Osteocyte (in vitro differentiated cells): ENCODE measurements around the gene CPXM1. TPM values are rescaled to one million over a fixed set of nuclear protein-coding genes. Genes with fewer than 3 reads are reported as not detected.

ENCODE experiments used
- DNase-seq: peaks from one replicate; pipeline ENCODE4 v3.0.0; 2021; ENCODE audit warnings: mixed read lengths; ENCODE audit not compliant: unreplicated experiment; ENCODE audit errors: extremely low spot score
- H3K27ac Mint-ChIP-seq: one replicate; pipeline ENCODE4 v1.8.0; 2021; ENCODE audit warnings: mild to moderate bottlenecking, mixed read lengths; ENCODE audit not compliant: unreplicated experiment
- H3K27me3 Mint-ChIP-seq: one replicate; pipeline ENCODE4 v1.8.0; 2021; ENCODE audit warnings: mixed read lengths; ENCODE audit not compliant: unreplicated experiment
- H3K36me3 Mint-ChIP-seq: one replicate; pipeline ENCODE4 v1.8.0; 2021; ENCODE audit warnings: mixed read lengths; ENCODE audit not compliant: unreplicated experiment
- H3K4me1 Mint-ChIP-seq: one replicate; pipeline ENCODE4 v1.8.0; 2021; ENCODE audit warnings: mixed read lengths; ENCODE audit not compliant: unreplicated experiment
- H3K4me3 Mint-ChIP-seq: one replicate; pipeline ENCODE4 v1.8.0; 2021; ENCODE audit warnings: mild to moderate bottlenecking, moderate library complexity, mixed read lengths; ENCODE audit not compliant: unreplicated experiment
- H3K9me3 Mint-ChIP-seq: one replicate; pipeline ENCODE4 v1.8.0; 2021; ENCODE audit warnings: mixed read lengths; ENCODE audit not compliant: unreplicated experiment
- total RNA-seq: library from RNA; stranded (reverse); gene quantifications from 2 replicates; pipeline ENCODE4 v1.2.1, GENCODE V29; 2021
- TF ChIP-seq, protein P1 (sequence below): fragments of 200-600 bp; sonication (generic); IDR thresholded peaks from 2 replicates; pipeline ENCODE4 v1.5.0; 2021; ENCODE audit warnings: antibody characterized with exemption, mild to moderate bottlenecking, moderate library complexity

Gene CPXM1
- total RNA-seq, 1 donor from 2014 or later, result 84.0 TPM

DNA sequence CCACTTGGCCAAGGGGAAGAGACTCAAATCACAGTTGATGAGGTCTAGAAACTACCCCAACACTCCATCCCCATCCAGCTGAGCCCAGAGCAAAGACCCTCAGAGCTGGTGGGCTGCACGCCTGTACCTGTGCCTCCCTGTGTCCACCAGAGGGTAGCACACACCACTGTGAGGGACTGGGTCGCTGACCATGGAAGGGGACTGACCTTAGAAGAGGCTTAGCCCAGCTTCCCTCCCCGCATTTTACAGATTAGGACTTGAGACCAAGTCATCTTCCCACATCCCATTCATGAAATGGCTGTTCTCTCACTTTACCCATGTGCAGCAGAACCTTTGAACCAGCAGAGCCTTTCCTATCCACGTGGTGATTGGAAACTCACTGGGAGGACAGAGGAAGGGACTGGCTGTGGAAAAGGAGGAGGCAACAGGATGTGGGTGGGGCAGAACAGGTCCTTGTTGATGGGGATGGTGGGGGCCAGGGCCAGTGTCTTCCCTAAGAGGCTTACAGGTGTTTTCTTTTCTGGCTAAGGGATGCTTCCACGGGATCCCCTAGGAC is 44.3 kb downstream of the CPXM1 start:
- H3K9me3 Mint-ChIP-seq, result no peaks in the 10 kb centered on the region
- DNase-seq, result no peak
- H3K27me3 Mint-ChIP-seq, result peaks cover 28% of the 10 kb centered on the region
- no peak overlapping the region for H3K27ac Mint-ChIP-seq
- peaks cover 19% of the 10 kb centered on the region for H3K4me1 Mint-ChIP-seq
- TF ChIP-seq, protein P1, sequence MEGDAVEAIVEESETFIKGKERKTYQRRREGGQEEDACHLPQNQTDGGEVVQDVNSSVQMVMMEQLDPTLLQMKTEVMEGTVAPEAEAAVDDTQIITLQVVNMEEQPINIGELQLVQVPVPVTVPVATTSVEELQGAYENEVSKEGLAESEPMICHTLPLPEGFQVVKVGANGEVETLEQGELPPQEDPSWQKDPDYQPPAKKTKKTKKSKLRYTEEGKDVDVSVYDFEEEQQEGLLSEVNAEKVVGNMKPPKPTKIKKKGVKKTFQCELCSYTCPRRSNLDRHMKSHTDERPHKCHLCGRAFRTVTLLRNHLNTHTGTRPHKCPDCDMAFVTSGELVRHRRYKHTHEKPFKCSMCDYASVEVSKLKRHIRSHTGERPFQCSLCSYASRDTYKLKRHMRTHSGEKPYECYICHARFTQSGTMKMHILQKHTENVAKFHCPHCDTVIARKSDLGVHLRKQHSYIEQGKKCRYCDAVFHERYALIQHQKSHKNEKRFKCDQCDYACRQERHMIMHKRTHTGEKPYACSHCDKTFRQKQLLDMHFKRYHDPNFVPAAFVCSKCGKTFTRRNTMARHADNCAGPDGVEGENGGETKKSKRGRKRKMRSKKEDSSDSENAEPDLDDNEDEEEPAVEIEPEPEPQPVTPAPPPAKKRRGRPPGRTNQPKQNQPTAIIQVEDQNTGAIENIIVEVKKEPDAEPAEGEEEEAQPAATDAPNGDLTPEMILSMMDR, result peak; percentile 90
- no peaks in the 10 kb centered on the region for H3K36me3 Mint-ChIP-seq
- H3K4me3 Mint-ChIP-seq, result no peak overlapping the region

DNA sequence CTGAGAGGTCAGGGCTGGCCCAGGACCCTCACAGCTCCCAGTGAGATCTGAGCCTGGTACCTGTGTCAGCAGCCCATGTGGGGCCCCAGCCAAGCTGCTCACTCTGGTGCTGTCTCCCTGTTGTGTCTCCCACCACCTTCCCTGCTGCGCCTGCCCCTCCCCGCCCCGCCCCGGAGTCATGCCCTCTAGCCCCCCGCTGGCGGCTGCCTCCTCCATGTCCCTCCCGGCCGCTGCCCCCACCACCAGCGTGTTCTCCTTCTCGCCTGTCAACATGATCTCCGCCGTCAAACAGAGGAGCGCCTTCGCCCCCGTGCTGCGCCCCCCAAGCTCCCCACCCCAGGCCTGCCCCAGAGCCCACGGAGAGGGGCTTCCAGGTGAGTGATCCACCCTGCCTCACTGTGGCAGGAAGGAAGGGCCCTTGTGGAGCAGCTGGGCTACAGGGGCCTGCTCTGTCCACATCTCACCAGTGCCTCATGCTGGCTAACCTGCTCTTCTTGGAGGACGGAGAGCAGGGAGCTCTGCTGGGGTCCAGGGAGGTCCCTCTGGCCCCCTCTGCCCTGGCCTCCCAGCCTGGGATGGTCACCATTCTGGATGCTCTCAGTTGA is 44.9 kb downstream of the CPXM1 start:
- TF ChIP-seq, protein P1, result no peak
- Mint-ChIP-seq H3K4me1 (peaks cover 25% of the 10 kb centered on the region), H3K36me3 (no peaks in the 10 kb centered on the region), H3K9me3 (no peaks in the 10 kb centered on the region), H3K27ac (no peak overlapping the region), H3K27me3 (peaks cover 34% of the 10 kb centered on the region), H3K4me3 (no peak overlapping the region)
- no peak for DNase-seq

DNA sequence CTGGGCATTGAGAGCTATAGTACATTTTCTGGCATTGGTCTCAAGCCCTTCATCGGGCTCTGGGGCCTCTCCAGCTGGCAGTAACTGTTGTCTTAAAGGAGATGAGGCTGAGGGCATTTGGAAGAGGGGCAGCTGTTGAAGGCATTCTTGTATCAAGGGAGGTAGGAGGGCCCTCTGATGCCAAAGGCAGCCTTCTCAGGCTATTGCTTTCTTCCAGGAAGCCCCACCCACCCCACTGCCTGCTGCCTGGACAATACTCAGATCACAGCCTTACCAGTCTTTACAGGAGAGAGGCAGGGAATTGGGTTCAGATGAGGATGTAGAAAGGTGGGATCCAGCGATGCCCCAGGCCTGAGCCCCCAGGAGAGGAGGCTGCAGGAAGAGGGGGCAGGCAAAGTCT is 46.0 kb downstream of the CPXM1 start:
- H3K27ac Mint-ChIP-seq, result no peak overlapping the region
- H3K36me3 Mint-ChIP-seq, result no peaks in the 10 kb centered on the region
- peaks cover 45% of the 10 kb centered on the region for H3K27me3 Mint-ChIP-seq
- no peak for DNase-seq
- no peaks in the 10 kb centered on the region for H3K9me3 Mint-ChIP-seq
- H3K4me1 Mint-ChIP-seq, result peaks cover 25% of the 10 kb centered on the region
- TF ChIP-seq, protein P1, result no peak
- H3K4me3 Mint-ChIP-seq, result no peak overlapping the region

DNA sequence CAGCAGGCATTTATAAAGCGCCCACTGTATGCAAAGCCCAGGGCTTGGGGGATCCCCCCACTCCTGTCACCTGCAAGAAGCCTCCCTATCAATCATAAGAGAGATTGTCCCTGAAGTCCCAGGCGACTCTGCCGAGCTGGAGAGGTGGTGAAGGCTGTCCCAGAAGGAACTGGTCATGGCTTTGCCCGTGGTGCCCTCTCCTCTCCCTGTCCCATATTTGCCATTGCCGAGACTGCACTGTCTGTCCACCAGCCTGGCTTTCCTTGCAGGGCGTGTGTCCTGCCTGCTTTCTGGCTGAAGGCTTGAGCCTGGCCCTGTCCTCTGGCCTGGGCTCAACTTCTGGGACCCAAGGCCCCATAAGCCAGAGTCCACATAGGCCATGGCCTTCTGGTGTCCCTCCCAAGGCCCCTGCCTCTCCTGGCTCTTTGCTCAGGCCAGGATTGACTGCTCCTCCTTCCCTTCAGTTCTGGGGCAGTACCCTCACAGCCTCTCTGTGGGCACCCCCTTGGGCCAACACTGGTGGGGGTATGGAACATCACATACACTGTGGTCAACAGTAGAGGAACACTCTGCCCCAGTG is 46.9 kb downstream of the CPXM1 start:
- Mint-ChIP-seq H3K27ac (no peak overlapping the region), H3K4me3 (peak overlapping the region; percentile 26)

More for the DNA sequence above, 46.9 kb downstream of the CPXM1 start:
- Mint-ChIP-seq H3K27me3 (peaks cover 45% of the 10 kb centered on the region), H3K9me3 (no peaks in the 10 kb centered on the region), H3K36me3 (no peaks in the 10 kb centered on the region), H3K4me1 (peaks cover 23% of the 10 kb centered on the region)
- no peak for DNase-seq
- TF ChIP-seq, protein P1, result no peak
